Right forelimb (tissue), 1 donor: ENCODE measurements around the gene ZBTB18.
"Not testable (repeated sequence)": the region's sequence is repeated elsewhere in the genome, so short reads cannot be mapped to it uniquely, and the experiment has no call there.

Experiments
- DNase-seq: peaks from one replicate; pipeline ENCODE4 v3.0.0-alpha.2; 2018

Gene ZBTB18

DNA sequence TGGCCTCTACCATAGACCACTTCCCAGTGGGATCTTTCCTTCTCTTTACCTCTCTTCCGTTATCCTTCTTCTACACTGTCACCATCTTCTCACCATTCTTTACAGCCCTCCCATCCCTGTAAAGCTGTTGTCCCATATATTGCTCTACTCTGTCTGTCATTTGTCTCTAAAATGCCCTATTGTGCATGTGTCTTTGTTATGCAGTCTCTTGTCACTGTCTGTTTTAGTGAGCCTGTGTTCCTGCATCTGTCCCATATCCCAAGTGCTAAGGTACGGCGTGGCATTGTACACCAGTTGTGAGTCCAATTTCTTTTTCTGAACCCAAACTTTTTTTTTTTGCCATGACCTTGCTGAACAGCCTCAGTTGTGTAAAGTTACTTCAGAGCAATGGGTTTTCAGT lies 8.8 kb upstream of the ZBTB18 start:
- no peak for DNase-seq

DNA sequence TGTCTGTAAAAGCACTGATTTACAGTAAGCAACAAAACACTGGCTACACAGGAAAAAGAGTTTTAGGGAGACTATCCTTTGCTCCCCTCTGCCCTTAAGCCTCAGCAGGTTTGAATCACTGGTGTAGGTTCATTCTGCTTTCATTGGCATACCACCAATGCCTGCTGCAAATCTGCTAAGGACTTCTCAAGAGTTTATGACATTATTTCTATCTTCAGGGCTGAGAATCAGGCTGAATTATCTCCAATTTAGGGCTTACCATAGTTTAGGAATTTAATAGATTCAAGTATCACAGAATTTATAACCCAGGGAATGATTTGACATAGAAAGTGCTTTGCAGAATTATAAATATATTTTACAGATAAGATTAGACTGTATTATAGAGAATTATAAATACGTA lies 6.7 kb upstream of the ZBTB18 start:
- no peak for DNase-seq

DNA sequence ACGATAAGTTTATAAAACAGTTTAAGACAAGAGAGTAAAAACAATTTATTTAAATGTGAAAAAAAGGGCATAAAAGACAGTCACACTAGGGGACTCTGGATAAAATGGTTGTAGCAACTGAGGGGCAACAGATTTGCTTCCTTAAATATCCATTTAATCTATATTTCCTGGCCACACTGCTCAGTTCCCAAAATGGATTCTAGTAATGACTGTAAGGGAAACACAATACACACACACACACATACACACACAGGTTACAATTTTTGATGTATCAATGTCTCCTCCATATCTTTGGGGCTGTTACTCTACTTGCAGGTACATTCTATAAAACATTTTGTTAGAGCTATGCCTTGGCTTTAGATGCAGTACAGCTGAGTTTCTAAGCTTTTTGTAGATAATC lies 4.8 kb upstream of the ZBTB18 start:
- DNase-seq = not testable (repeated sequence)

GRCh38 chr1:244046907-244047611 lies 4.0 kb upstream of the ZBTB18 start:
- no peak for DNase-seq

GRCh38 chr1:244047621-244048255 lies 3.3 kb upstream of the ZBTB18 start:
- no peak for DNase-seq

GRCh38 chr1:244048256-244049161 lies 2.6 kb upstream of the ZBTB18 start:
- peak; percentile 99 for DNase-seq

DNA sequence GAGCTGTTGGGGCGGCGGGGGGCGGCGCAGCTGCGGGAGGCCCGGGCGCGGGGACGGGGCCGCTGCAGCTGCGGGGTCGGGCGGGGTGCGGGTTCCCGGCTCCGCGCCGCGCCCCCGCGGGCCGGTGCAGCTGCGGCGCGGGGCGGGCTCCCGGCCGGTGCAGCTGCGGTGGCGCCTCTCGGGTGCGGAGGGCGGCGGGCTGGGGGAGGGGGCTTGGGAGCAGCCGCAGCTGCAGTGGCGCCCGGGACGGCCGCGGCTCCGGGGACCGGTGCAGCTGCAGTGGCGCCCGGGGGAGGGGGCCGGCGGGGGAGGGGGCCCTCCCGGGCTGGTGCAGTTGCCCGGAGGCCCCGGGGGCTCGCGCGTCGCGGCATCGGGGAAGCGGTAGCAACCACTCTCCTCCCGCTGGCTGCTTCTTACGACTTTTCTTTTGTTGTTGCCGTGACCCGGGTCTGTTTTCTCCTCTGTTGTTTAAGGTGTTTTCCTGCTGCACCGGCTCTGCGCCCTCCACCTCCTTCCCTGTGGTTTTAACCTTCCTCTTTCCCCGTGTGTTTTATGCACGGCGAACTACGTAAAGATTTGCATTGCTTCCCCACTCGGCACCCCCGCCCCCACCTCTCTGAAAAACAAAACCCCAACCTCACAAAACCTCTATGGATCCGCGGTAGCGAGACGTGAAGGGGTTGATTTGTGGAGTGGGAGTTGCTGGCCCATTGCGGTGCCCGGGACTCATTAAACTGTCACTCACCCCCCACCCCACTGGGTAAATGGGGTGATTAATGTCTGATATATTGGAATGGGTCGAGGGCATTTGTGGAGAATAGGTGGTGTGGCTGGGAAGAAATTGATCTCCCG lies 1.7 kb upstream of the ZBTB18 start:
- peak; percentile 59 for DNase-seq

DNA sequence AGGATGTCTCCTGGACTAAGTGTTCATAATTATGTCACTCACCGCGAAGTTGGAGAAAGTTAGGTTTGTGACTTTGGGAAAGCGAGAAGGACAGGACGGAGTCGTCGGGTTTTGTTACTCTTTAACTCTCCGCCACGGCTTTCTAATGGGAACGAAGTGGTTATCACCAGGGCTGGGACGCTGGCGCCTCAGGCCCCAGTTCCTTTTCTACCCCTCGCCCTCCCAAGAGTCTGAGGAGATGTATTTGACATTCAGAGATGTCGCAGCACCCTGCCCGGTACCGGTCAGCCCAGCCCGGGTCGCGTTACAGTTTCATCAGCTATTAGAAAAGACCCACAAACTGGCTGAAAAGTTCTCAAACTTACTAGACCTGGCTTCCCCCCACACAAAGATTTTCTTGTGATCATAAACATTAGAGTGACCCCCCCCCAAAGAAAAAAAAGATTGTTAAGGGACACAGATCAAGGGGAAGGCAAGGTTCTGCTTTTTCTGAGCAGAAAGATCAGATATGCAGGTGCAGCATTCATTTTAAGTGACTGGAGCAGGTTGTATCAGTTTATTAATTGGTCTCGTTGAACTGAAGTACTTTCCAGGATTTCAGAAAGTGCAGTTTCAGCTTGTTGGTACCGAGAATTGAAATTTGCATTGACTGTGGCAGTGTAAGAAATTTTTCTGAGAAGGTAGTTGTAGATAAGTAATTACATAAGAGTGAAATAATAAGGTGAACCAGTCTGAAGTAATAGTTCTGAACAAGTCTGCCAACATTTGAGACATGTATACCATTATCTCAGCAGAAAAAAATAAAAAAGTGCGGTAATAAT lies 859 bp upstream of the ZBTB18 start:
- DNase-seq = no peak

- DNase-seq = no peak
These were observed 1.1 kb downstream of the ZBTB18 start for GRCh38 chr1:244052016-244052727.

GRCh38 chr1:244052728-244053312 lies 1.7 kb downstream of the ZBTB18 start:
- DNase-seq = no peak

- DNase-seq = no peak
These were observed 2.7 kb downstream of the ZBTB18 start for GRCh38 chr1:244053831-244054230.

GRCh38 chr1:244054247-244054923 lies 3.3 kb downstream of the ZBTB18 start:
- no peak for DNase-seq

DNA sequence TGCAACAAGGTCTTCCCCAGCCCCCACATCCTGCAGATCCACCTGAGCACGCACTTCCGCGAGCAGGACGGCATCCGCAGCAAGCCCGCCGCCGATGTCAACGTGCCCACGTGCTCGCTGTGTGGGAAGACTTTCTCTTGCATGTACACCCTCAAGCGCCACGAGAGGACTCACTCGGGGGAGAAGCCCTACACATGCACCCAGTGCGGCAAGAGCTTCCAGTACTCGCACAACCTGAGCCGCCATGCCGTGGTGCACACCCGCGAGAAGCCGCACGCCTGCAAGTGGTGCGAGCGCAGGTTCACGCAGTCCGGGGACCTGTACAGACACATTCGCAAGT lies 3.8 kb downstream of the ZBTB18 start:
- DNase-seq = no peak

DNA sequence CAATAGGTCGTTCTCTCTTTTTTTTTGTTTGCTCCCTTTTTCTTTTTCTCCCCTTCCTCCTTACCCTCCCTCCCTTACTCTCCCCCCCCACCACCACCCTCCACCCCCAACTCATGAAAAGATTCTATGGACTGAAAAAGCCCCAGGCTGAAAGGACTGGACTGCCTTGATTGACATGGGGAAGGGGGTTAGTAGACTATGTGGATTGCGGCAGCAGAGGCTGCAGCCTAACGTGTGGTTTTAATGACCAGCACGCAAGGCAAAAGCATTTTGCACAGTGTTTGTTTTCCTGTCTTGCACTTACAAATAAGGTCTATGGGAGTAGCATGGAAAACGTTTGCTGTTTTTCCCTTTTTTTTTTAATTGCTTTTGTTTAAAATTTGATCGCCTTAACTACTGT lies 5.5 kb downstream of the ZBTB18 start:
- DNase-seq = no peak

DNA sequence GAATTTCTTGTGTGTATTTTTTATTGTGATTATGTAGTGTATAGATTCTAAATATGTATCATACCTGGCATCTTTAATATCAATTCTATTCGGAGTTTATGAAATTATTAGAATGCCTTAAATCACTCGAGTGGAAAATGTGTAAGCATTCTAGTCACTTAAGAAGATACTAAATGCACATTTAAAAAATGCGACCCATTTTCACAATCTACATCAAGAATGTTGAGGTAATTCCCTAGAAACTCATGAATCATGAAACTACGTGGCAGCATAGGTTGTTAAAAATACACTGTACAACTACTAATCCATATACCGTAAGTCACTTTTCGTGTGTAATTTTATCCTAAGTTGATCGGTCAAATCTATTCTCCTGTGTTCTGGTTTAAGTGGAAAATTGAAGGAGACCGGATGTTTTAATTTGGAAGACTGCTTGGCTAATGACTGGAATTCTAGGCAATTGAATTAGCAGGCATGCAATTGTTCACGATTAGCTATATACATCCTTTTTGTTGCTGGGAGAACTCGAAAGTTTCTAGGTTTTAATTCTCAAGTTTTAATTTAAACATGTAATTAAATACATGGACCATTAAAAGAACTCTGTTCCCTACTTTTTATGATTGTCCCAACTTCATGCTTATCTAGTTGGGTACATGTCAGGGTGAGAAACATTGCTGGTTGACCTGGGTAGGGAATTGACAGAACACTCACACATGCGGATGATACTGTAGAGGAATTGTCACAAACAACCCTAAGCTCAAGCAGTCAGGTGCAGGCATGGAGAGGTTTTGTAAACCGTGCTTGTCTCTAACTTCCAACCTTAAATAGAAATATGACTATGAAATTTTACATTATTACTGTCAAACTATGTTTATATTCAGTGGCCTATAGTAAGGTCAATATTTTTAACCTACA lies 6.6 kb downstream of the ZBTB18 start:
- no peak for DNase-seq

- DNase-seq = no peak
These were observed 9.0 kb downstream of the ZBTB18 start for GRCh38 chr1:244060117-244060516.

DNA sequence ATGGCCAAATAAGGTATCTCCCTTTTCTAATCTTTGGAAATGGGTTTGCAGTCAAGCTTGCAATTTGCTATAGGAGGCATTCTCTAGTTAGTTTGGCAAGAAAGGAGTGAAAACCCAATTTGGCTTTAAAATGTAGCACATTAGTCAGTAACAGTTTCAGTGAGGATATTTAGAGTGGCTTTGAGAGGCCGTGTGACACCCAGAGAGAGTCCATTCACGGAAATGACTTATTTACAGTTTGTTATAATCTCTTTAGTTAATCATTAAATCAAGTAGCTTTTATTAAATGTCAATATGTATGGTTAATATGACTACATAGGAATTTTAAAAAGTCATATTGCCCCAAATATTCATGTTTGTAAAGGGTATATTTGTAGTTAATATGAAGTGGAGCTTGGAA lies 9.6 kb downstream of the ZBTB18 start:
- DNase-seq = no peak

DNA sequence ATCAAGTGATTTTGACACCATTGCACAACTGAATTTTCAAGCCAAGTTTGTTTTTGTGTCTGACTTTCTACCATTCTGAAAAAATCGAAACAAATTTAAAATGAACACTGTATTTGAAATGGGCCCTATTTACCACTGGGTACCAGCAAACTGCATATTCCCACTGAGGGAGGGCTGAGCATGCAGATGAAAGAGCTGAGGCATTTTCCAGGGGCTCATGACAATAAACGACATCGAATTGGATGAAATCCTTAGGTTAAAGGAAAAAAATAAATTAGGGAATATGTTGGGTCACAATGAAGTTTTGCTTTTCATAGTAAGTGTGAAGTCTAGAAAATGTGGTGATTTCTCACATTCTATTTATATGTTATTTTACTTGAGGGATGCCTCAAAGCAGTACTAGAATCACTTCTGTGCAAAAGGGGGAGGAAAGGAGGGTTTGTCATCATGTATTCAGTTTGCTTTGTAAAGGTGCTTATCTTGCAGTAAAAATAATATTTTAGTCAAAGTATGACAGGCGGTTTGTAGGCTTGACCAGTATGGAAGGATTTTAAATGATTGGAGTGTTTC lies 11.2 kb downstream of the ZBTB18 start:
- DNase-seq = no peak

GRCh38 chr1:244063498-244063897 lies 12.4 kb downstream of the ZBTB18 start:
- DNase-seq = no peak
